Colonic mucosa (tissue), 4 donors: Measurements from ENCODE around the gene TPM2. TPM values are rescaled to one million over a fixed set of nuclear protein-coding genes. Genes with fewer than 3 reads are reported as not detected.

Source experiments
- DNase-seq: peaks from one replicate; pipeline ENCODE4 v3.0.0-alpha.2; 2020
- H3K27ac ChIP-seq: fragments of 200-600 bp; one replicate; pipeline ENCODE4 v1.8.0; 2021
- H3K27me3 ChIP-seq: fragments of 200-600 bp; one replicate; pipeline ENCODE4 v1.8.0; 2021
- H3K36me3 ChIP-seq: fragments of 200-600 bp; one replicate; pipeline ENCODE4 v1.8.0; 2021
- H3K4me1 ChIP-seq: fragments of 200-600 bp; one replicate; pipeline ENCODE4 v1.8.0; 2021; ENCODE audit warnings: mild to moderate bottlenecking
- H3K4me3 ChIP-seq: fragments of 200-600 bp; one replicate; pipeline ENCODE4 v1.8.0; 2021
- H3K9ac ChIP-seq, 2 donors: one replicate each; pipeline ENCODE4 v1.7.0; 2013; ENCODE audit warnings: control low read depth in 2 of 2, low read depth in 2 of 2, low read length in 2 of 2
- H3K9me3 ChIP-seq: fragments of 200-600 bp; one replicate; pipeline ENCODE4 v1.8.0; 2021
- CTCF ChIP-seq: fragments of 200-600 bp; IDR thresholded peaks from one replicate; pipeline ENCODE4 v1.8.0; 2022; ENCODE audit warnings: antibody characterized with exemption, mild to moderate bottlenecking
- intact Hi-C: fragments of 100-400 bp; cut with DNase I; formaldehyde crosslinking; loops from one replicate; pipeline ENCODE4 v1.14.1; 2022
- total RNA-seq, 2 donors: library from RNA; stranded (reverse); fragmentation: NEBNext Ultra II Directional in 1 of 2; extraction: Animal tissue kit (Norgen Biotek cat#: 25700) in 1 of 2; gene quantifications; one replicate each; pipeline ENCODE4 v1.2.1, GENCODE V29; 2021
- donor health status: healthy.
- donor health status: DM: no; HTN: no; CAD: no.
- donor health status: DM: no; HTN: no; CAD: no.

The TPM2 gene
- total RNA-seq, 2 donors from 2014 or later: 29.8 to 321 TPM

- no peak overlapping the region for H3K27ac ChIP-seq
- intact Hi-C loops: no loop called here
- TF ChIP-seq CTCF: no peak
Measured at GRCh38 chr9:35700031-35700430, 10.3 kb upstream of the TPM2 start.

GRCh38 chr9:35698231-35698630, 8.5 kb upstream of the TPM2 start:
- intact Hi-C loops: no loop called here
- no peak overlapping the region for H3K4me3 ChIP-seq
- DNase-seq: no peak
- H3K27ac ChIP-seq: no peak overlapping the region
- H3K9me3 ChIP-seq: no peaks in the 10 kb centered on the region
- TF ChIP-seq CTCF: no peak
- peaks cover 38% of the 10 kb centered on the region for H3K36me3 ChIP-seq
- H3K27me3 ChIP-seq: no peaks in the 10 kb centered on the region
- no peak overlapping the region for H3K9ac ChIP-seq
- no peaks in the 10 kb centered on the region for H3K4me1 ChIP-seq

More at GRCh38 chr9:35700031-35700430, 10.3 kb upstream of the TPM2 start:
- Histone ChIP-seq H3K9ac (no peak overlapping the region), H3K27me3 (no peaks in the 10 kb centered on the region), H3K9me3 (no peaks in the 10 kb centered on the region), H3K4me3 (no peak overlapping the region), H3K36me3 (peaks cover 53% of the 10 kb centered on the region), H3K4me1 (no peaks in the 10 kb centered on the region)
- DNase-seq: no peak

GRCh38 chr9:35697486-35697885, 7.8 kb upstream of the TPM2 start:
- TF ChIP-seq CTCF: no peak
- Histone ChIP-seq H3K27ac (no peak overlapping the region), H3K27me3 (no peaks in the 10 kb centered on the region), H3K9ac (no peak overlapping the region), H3K9me3 (no peaks in the 10 kb centered on the region), H3K36me3 (peaks cover 35% of the 10 kb centered on the region), H3K4me1 (no peaks in the 10 kb centered on the region), H3K4me3 (no peak overlapping the region)
- intact Hi-C loops: no loop called here
- DNase-seq: no peak

- Histone ChIP-seq H3K9me3 (no peaks in the 10 kb centered on the region), H3K27ac (no peak overlapping the region), H3K4me3 (no peak overlapping the region), H3K4me1 (no peaks in the 10 kb centered on the region), H3K36me3 (peaks cover 32% of the 10 kb centered on the region), H3K9ac (peak overlapping the region in 1 of 2 donors; percentile 26), H3K27me3 (no peaks in the 10 kb centered on the region)
- peak; percentile 66 for DNase-seq
- peak; percentile 95 for TF ChIP-seq CTCF
- intact Hi-C loops: no loop called here
Measured at GRCh38 chr9:35696520-35697215, 6.9 kb upstream of the TPM2 start.

- H3K27me3 ChIP-seq: no peaks in the 10 kb centered on the region
- intact Hi-C loops: no loop called here
- H3K27ac ChIP-seq: no peak overlapping the region
- H3K4me1 ChIP-seq: no peaks in the 10 kb centered on the region
- no peaks in the 10 kb centered on the region for H3K9me3 ChIP-seq
- no peak overlapping the region for H3K9ac ChIP-seq
- H3K36me3 ChIP-seq: peaks cover 29% of the 10 kb centered on the region
- H3K4me3 ChIP-seq: no peak overlapping the region
- DNase-seq: no peak
- no peak for TF ChIP-seq CTCF
Measured at GRCh38 chr9:35695943-35696401, 6.2 kb upstream of the TPM2 start.
